ENCODE measurements around the gene RALA.

- TF ChIP-seq CTCF (IDR thresholded peaks at IDR 0.05; ENCODE audit: low read depth, low read length), result no peak
- TF ChIP-seq POLR2A (IDR thresholded peaks at IDR 0.05; ENCODE audit: extremely low read depth, insufficient read length), result no peak
Measured at GRCh38 chr7:39634478-39634805, 11.1 kb downstream of the RALA start.

All from NB4 (cell line).